ENCODE results near the gene HSPB9.
A peak's percentile ranks its signal among the peaks of the same experiment; 100 is the strongest.

HSPB9 gene

GRCh38 chr17:42087736-42088705 lies 34.6 kb upstream of the HSPB9 start:
- Histone ChIP-seq H3K27me3 (ENCODE audit: control insufficient read depth, insufficient read depth, low read length) (no peaks in the 10 kb centered on the region), H3K9me3 (ENCODE audit: control insufficient read depth, insufficient read depth, low read length) (no peaks in the 10 kb centered on the region), H3K27ac (ENCODE audit: low read length) (no peak overlapping the region), H3K4me3 (ENCODE audit: low read length) (no peak overlapping the region), H3K36me3 (ENCODE audit: control insufficient read depth, insufficient read depth, low read length) (no peaks in the 10 kb centered on the region), H3K4me1 (ENCODE audit: control insufficient read depth, insufficient read depth, low read length) (peaks cover 1% of the 10 kb centered on the region; the same call in 1 of the 2 replicates)
- no peak for DNase-seq (ENCODE audit: low read depth, low spot score)
- no CpG with 5 or more reads among the region's 20 CpGs for WGBS (ENCODE audit: insufficient coverage, insufficient read length)

GRCh38 chr17:42088736-42089135 lies 33.9 kb upstream of the HSPB9 start:
- no peak for DNase-seq (ENCODE audit: low read depth, low spot score)

GRCh38 chr17:42090964-42091790 lies 31.4 kb upstream of the HSPB9 start:
- H3K4me1 ChIP-seq (ENCODE audit: control insufficient read depth, insufficient read depth, low read length) = peaks cover 1% of the 10 kb centered on the region; the same call in 1 of the 2 replicates
- no peak overlapping the region for H3K4me3 ChIP-seq (ENCODE audit: low read length)
- no CpG with 5 or more reads among the region's 8 CpGs for WGBS (ENCODE audit: insufficient coverage, insufficient read length)
- no peak overlapping the region for H3K27ac ChIP-seq (ENCODE audit: low read length)
- no peaks in the 10 kb centered on the region for H3K9me3 ChIP-seq (ENCODE audit: control insufficient read depth, insufficient read depth, low read length)
- H3K27me3 ChIP-seq (ENCODE audit: control insufficient read depth, insufficient read depth, low read length) = no peaks in the 10 kb centered on the region
- no peak for DNase-seq (ENCODE audit: low read depth, low spot score)
- H3K36me3 ChIP-seq (ENCODE audit: control insufficient read depth, insufficient read depth, low read length) = peaks cover under 1% of the 10 kb centered on the region; the same call in 1 of the 2 replicates

More at GRCh38 chr17:42088736-42089135, 33.9 kb upstream of the HSPB9 start:
- H3K4me3 ChIP-seq (ENCODE audit: low read length) = no peak overlapping the region
- no CpG with 5 or more reads among the region's 8 CpGs for WGBS (ENCODE audit: insufficient coverage, insufficient read length)
- H3K27ac ChIP-seq (ENCODE audit: low read length) = no peak overlapping the region
- H3K36me3 ChIP-seq (ENCODE audit: control insufficient read depth, insufficient read depth, low read length) = no peaks in the 10 kb centered on the region
- no peaks in the 10 kb centered on the region for H3K27me3 ChIP-seq (ENCODE audit: control insufficient read depth, insufficient read depth, low read length)
- peaks cover 1% of the 10 kb centered on the region; the same call in 1 of the 2 replicates for H3K4me1 ChIP-seq (ENCODE audit: control insufficient read depth, insufficient read depth, low read length)
- H3K9me3 ChIP-seq (ENCODE audit: control insufficient read depth, insufficient read depth, low read length) = no peaks in the 10 kb centered on the region

GRCh38 chr17:42092939-42093338 lies 29.7 kb upstream of the HSPB9 start:
- peaks cover 3% of the 10 kb centered on the region; the same call in 1 of the 2 replicates for H3K36me3 ChIP-seq (ENCODE audit: control insufficient read depth, insufficient read depth, low read length)
- no CpG with 5 or more reads among the region's 6 CpGs for WGBS (ENCODE audit: insufficient coverage, insufficient read length)
- peaks cover 10% of the 10 kb centered on the region; the same call in 1 of the 2 replicates for H3K27me3 ChIP-seq (ENCODE audit: control insufficient read depth, insufficient read depth, low read length)
- no peaks in the 10 kb centered on the region for H3K9me3 ChIP-seq (ENCODE audit: control insufficient read depth, insufficient read depth, low read length)
- H3K27ac ChIP-seq (ENCODE audit: low read length) = no peak overlapping the region
- DNase-seq (ENCODE audit: low read depth, low spot score) = no peak
- H3K4me1 ChIP-seq (ENCODE audit: control insufficient read depth, insufficient read depth, low read length) = peaks cover 1% of the 10 kb centered on the region; the same call in 1 of the 2 replicates
- H3K4me3 ChIP-seq (ENCODE audit: low read length) = no peak overlapping the region

GRCh38 chr17:42094375-42095069 lies 28.1 kb upstream of the HSPB9 start:
- no CpG with 5 or more reads among the region's 12 CpGs for WGBS (ENCODE audit: insufficient coverage, insufficient read length)
- Histone ChIP-seq H3K4me3 (ENCODE audit: low read length) (no peak overlapping the region), H3K36me3 (ENCODE audit: control insufficient read depth, insufficient read depth, low read length) (peaks cover 3% of the 10 kb centered on the region; the same call in 1 of the 2 replicates), H3K27ac (ENCODE audit: low read length) (no peak overlapping the region), H3K27me3 (ENCODE audit: control insufficient read depth, insufficient read depth, low read length) (peaks cover 13% of the 10 kb centered on the region; the same call in 1 of the 2 replicates), H3K9me3 (ENCODE audit: control insufficient read depth, insufficient read depth, low read length) (no peaks in the 10 kb centered on the region), H3K4me1 (ENCODE audit: control insufficient read depth, insufficient read depth, low read length) (peaks cover 1% of the 10 kb centered on the region)
- DNase-seq (ENCODE audit: low read depth, low spot score) = no peak

GRCh38 chr17:42096360-42097111 lies 26.1 kb upstream of the HSPB9 start:
- Histone ChIP-seq H3K4me1 (ENCODE audit: control insufficient read depth, insufficient read depth, low read length) (peaks cover 1% of the 10 kb centered on the region), H3K27ac (ENCODE audit: low read length) (no peak overlapping the region), H3K27me3 (ENCODE audit: control insufficient read depth, insufficient read depth, low read length) (peaks cover 13% of the 10 kb centered on the region; the same call in 1 of the 2 replicates), H3K36me3 (ENCODE audit: control insufficient read depth, insufficient read depth, low read length) (peaks cover 3% of the 10 kb centered on the region; the same call in 1 of the 2 replicates), H3K4me3 (ENCODE audit: low read length) (no peak overlapping the region), H3K9me3 (ENCODE audit: control insufficient read depth, insufficient read depth, low read length) (no peaks in the 10 kb centered on the region)
- DNase-seq (ENCODE audit: low read depth, low spot score) = no peak
- WGBS (ENCODE audit: insufficient coverage, insufficient read length) = no CpG with 5 or more reads among the region's 8 CpGs

GRCh38 chr17:42097691-42098631 lies 24.6 kb upstream of the HSPB9 start, which contains the start of gene ZNF385C:
TSS of gene ZNF385C (minus strand) at chr17:42098473. CDS start at chr17:42063056, 35,417 bp downstream.
- no peak within 1 kb of the TSS for H3K27ac ChIP-seq (ENCODE audit: low read length)
- H3K4me1 ChIP-seq (ENCODE audit: control insufficient read depth, insufficient read depth, low read length) = no peaks in the 10 kb centered on the region; the same call in 1 of the 2 replicates
- no peaks in the 10 kb centered on the region for H3K9me3 ChIP-seq (ENCODE audit: control insufficient read depth, insufficient read depth, low read length)
- peaks cover 13% of the 10 kb centered on the region; the same call in 1 of the 2 replicates for H3K27me3 ChIP-seq (ENCODE audit: control insufficient read depth, insufficient read depth, low read length)
- H3K36me3 ChIP-seq (ENCODE audit: control insufficient read depth, insufficient read depth, low read length) = peaks cover 3% of the 10 kb centered on the region; the same call in 1 of the 2 replicates
- H3K4me3 ChIP-seq (ENCODE audit: low read length) = peak within 1 kb of the TSS; percentile 24; the same call in 1 of the 2 replicates
- no peak for DNase-seq (ENCODE audit: low read depth, low spot score)
- WGBS (ENCODE audit: insufficient coverage, insufficient read length) = no CpG with 5 or more reads among the region's 52 CpGs

GRCh38 chr17:42098730-42099399 lies 23.7 kb upstream of the HSPB9 start:
- no peak for DNase-seq (ENCODE audit: low read depth, low spot score)
- H3K9me3 ChIP-seq (ENCODE audit: control insufficient read depth, insufficient read depth, low read length) = no peaks in the 10 kb centered on the region
- peaks cover 13% of the 10 kb centered on the region; the same call in 1 of the 2 replicates for H3K27me3 ChIP-seq (ENCODE audit: control insufficient read depth, insufficient read depth, low read length)
- H3K4me1 ChIP-seq (ENCODE audit: control insufficient read depth, insufficient read depth, low read length) = peaks cover 3% of the 10 kb centered on the region
- H3K4me3 ChIP-seq (ENCODE audit: low read length) = peak overlapping the region; percentile 21; the same call in 1 of the 2 replicates
- peaks cover 5% of the 10 kb centered on the region; the same call in 1 of the 2 replicates for H3K36me3 ChIP-seq (ENCODE audit: control insufficient read depth, insufficient read depth, low read length)
- WGBS (ENCODE audit: insufficient coverage, insufficient read length) = no CpG with 5 or more reads among the region's 14 CpGs
- no peak overlapping the region for H3K27ac ChIP-seq (ENCODE audit: low read length)
